MM.1S (cell line): ENCODE results near the gene CP.

Experiments used
- DNase-seq: peaks from one replicate; pipeline ENCODE4 v3.0.0-alpha.2; 2015
- H2AFZ ChIP-seq: fragments of 300-600 bp; sonication (generic); 2 replicates; pipeline ENCODE4 v1.6.0; 2016; ENCODE audit warnings: antibody characterized with exemption, low read length
- H3F3A ChIP-seq: fragments of 300-600 bp; sonication (generic); 2 replicates; pipeline ENCODE4 v1.6.1; 2016; ENCODE audit warnings: mild to moderate bottlenecking, antibody characterized with exemption, low read length, moderate library complexity, mixed read lengths; ENCODE audit not compliant: insufficient read depth
- H3K27ac ChIP-seq: fragments of 300-600 bp; sonication (generic); 2 replicates; pipeline ENCODE4 v1.5.1; 2016; ENCODE audit warnings: mild to moderate bottlenecking, low read length
- H3K27me3 ChIP-seq: fragments of 300-600 bp; sonication (generic); replicated peaks from 2 replicates; pipeline ENCODE4 v1.6.0; 2016; ENCODE audit warnings: low read length; ENCODE audit not compliant: insufficient read depth
- H3K36me3 ChIP-seq: fragments of 300-600 bp; sonication (generic); replicated peaks from 2 replicates; pipeline ENCODE4 v1.6.1; 2016; ENCODE audit warnings: mild to moderate bottlenecking, low read length, mixed read lengths; ENCODE audit not compliant: insufficient read depth
- H3K4me1 ChIP-seq: fragments of 300-600 bp; sonication (generic); 2 replicates; pipeline ENCODE4 v1.6.1; 2016; ENCODE audit warnings: low read length, mixed read lengths
- H3K4me2 ChIP-seq: fragments of 300-600 bp; sonication (generic); 2 replicates; pipeline ENCODE4 v1.6.0; 2016; ENCODE audit warnings: low read depth, low read length
- H3K4me3 ChIP-seq: fragments of 300-600 bp; sonication (generic); 2 replicates; pipeline ENCODE4 v1.5.1; 2016; ENCODE audit warnings: low read length, mixed read lengths
- H3K79me2 ChIP-seq: fragments of 300-600 bp; sonication (generic); 2 replicates; pipeline ENCODE4 v1.6.1; 2016; ENCODE audit warnings: mixed run types, low read length, mixed read lengths
- H3K9ac ChIP-seq: fragments of 300-600 bp; sonication (generic); 2 replicates; pipeline ENCODE4 v1.6.1; 2016; ENCODE audit warnings: low read length, mixed read lengths
- H3K9me2 ChIP-seq: fragments of 300-600 bp; sonication (generic); replicated peaks from 2 replicates; pipeline ENCODE4 v1.6.1; 2016; ENCODE audit warnings: mild to moderate bottlenecking, low read length, mixed read lengths; ENCODE audit not compliant: insufficient read depth
- H3K9me3 ChIP-seq: fragments of 300-600 bp; sonication (generic); replicated peaks from 2 replicates; pipeline ENCODE4 v1.6.1; 2016; ENCODE audit warnings: mild to moderate bottlenecking, low read length, mixed read lengths; ENCODE audit not compliant: insufficient read depth
- H4K20me1 ChIP-seq: fragments of 300-600 bp; sonication (generic); 2 replicates; pipeline ENCODE4 v1.6.1; 2016; ENCODE audit warnings: mild to moderate bottlenecking, low read length, moderate library complexity, mixed read lengths; ENCODE audit not compliant: insufficient read depth
- EZH2 ChIP-seq: fragments of 300-600 bp; sonication (generic); optimal IDR thresholded peaks from 2 replicates; pipeline ENCODE3; 2017; ENCODE audit warnings: low read depth, mild to moderate bottlenecking, antibody characterized with exemption, low read length, mixed read lengths
- EZH2phosphoT487 ChIP-seq: fragments of 300-600 bp; sonication (generic); IDR thresholded peaks from 2 replicates; pipeline ENCODE4 v1.6.1; 2018; ENCODE audit warnings: antibody characterized with exemption, low read length
- TF ChIP-seq, protein P1 (sequence below): fragments of 300-600 bp; sonication (generic); IDR thresholded peaks from 2 replicates; pipeline ENCODE4 v1.5.1; 2016; ENCODE audit warnings: antibody characterized with exemption, low read length, mixed read lengths

CP gene

DNA sequence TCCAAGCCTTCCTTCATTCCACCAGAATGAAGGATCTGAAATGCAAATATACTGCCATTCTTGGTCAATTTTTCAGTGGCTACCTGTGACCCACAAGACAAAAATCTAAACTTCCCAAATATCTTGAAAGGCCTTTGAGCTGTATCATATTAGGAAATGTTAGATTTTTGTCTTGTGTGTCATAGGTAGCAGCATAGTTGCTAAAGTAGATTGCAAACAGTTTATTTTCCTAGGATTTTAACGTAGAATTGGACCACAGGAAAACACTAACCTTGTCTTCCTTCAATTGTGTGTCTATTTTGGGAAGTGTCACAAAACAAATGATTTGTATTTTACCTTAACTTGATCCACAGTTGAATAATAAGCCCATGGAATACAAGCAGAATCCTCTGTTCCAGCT lies 42.4 kb downstream of the CP start:
- Histone ChIP-seq H4K20me1 (no peaks in the 10 kb centered on the region), H3K4me1 (peaks cover 14% of the 10 kb centered on the region), H3K9me3 (no peaks in the 10 kb centered on the region), H2AFZ (no peak overlapping the region), H3K27ac (no peak overlapping the region), H3K4me3 (no peak overlapping the region), H3K9ac (no peak overlapping the region), H3K27me3 (no peaks in the 10 kb centered on the region), H3K9me2 (no peaks in the 10 kb centered on the region), H3K4me2 (no peak overlapping the region), H3K36me3 (no peaks in the 10 kb centered on the region), H3K79me2 (no peaks in the 10 kb centered on the region), H3F3A (0 out of 2 replicates have a peak, but pooled peaks cover 3% of the 10 kb centered on the region)
- DNase-seq: no peak
- TF ChIP-seq EZH2phosphoT487: no peak

DNA sequence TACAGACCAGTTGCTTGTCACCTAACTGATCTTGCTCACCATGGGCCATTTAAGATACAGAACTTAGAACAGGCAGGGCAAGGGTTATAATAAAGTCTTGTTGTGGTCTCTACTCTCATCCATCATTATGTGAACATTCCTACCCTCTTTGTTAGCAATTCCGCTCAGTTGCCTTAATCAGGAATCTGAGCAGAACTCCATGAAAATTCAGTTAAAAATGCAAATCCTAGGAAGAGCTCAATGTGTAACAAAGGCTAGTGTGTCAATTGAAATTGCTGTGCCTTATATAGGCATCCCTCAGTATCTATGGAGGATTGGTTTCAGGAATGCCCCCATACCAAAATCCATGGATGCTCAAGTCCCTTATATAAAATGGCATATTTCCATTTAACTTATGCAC lies 44.5 kb downstream of the CP start:
- no peak for DNase-seq
- Histone ChIP-seq H3K4me3 (no peak overlapping the region), H2AFZ (no peak overlapping the region), H3K4me1 (peaks cover 19% of the 10 kb centered on the region), H3K27ac (no peak overlapping the region), H3K36me3 (0 out of 2 replicates have a peak, but pooled peaks cover 5% of the 10 kb centered on the region), H3F3A (0 out of 2 replicates have a peak, but pooled peaks cover 3% of the 10 kb centered on the region), H3K4me2 (no peak overlapping the region), H3K79me2 (no peaks in the 10 kb centered on the region), H3K9ac (no peak overlapping the region), H3K9me3 (no peaks in the 10 kb centered on the region), H4K20me1 (no peaks in the 10 kb centered on the region), H3K9me2 (no peaks in the 10 kb centered on the region), H3K27me3 (no peaks in the 10 kb centered on the region)
- TF ChIP-seq, protein P1, sequence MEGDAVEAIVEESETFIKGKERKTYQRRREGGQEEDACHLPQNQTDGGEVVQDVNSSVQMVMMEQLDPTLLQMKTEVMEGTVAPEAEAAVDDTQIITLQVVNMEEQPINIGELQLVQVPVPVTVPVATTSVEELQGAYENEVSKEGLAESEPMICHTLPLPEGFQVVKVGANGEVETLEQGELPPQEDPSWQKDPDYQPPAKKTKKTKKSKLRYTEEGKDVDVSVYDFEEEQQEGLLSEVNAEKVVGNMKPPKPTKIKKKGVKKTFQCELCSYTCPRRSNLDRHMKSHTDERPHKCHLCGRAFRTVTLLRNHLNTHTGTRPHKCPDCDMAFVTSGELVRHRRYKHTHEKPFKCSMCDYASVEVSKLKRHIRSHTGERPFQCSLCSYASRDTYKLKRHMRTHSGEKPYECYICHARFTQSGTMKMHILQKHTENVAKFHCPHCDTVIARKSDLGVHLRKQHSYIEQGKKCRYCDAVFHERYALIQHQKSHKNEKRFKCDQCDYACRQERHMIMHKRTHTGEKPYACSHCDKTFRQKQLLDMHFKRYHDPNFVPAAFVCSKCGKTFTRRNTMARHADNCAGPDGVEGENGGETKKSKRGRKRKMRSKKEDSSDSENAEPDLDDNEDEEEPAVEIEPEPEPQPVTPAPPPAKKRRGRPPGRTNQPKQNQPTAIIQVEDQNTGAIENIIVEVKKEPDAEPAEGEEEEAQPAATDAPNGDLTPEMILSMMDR: no peak
- TF ChIP-seq EZH2phosphoT487: no peak
- TF ChIP-seq EZH2: no peak

DNA sequence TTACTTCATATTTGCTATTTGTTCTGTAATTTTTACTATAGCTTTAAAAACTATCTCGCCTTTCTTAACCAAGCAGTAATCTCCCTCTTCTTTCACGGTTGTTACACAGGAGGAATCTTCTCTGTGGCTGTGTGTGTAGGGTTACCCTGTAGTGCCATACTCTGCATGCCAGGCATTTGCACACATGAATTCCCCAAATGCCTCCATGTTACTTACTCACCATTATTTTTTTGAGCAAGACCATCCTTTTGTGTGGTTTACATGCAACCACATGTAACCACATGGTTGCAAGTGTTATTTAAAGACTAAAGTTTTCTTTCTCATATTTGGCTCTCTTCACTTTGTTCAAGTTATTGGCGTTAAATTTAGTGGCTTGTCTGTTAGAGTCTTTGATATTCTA lies 46.7 kb downstream of the CP start:
- no peaks in the 10 kb centered on the region for H4K20me1 ChIP-seq
- H3K9ac ChIP-seq: no peak overlapping the region
- DNase-seq: peak; percentile 52
- 0 out of 2 replicates have a peak, but pooled peaks cover 5% of the 10 kb centered on the region for H3K36me3 ChIP-seq
- H3K9me2 ChIP-seq: no peaks in the 10 kb centered on the region
- H3K79me2 ChIP-seq: no peaks in the 10 kb centered on the region
- H3K9me3 ChIP-seq: no peaks in the 10 kb centered on the region
- no peak overlapping the region for H2AFZ ChIP-seq
- no peak overlapping the region for H3K4me3 ChIP-seq
- no peak overlapping the region for H3K27ac ChIP-seq
- H3K4me1 ChIP-seq: peaks cover 19% of the 10 kb centered on the region
- no peaks in the 10 kb centered on the region for H3K27me3 ChIP-seq
- 0 out of 2 replicates have a peak, but pooled peaks cover 3% of the 10 kb centered on the region for H3F3A ChIP-seq
- peak overlapping the region; percentile 47; the same call in 1 of the 2 replicates for H3K4me2 ChIP-seq
- no peak for TF ChIP-seq EZH2phosphoT487
- TF ChIP-seq, protein P1: no peak
- no peak for TF ChIP-seq EZH2

DNA sequence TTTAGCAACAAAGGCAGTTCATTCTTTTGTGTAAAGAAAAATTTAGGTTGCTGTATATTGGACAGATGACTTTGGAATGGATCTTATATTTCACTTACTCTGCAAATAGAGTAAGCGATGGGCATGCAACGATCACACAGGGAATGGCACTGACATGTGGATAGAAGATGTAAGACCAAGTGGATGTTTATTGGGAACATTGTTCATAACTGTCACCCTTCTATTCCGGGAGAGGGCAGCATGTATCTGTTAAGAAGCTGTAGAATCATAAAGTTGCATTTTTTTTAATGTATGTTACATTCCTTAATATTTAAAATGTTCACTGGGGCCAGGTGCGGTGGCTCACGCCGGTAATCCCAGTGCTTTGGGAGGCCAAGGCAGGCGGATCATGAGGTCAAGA lies 51.0 kb downstream of the CP start:
- Histone ChIP-seq H3K79me2 (peaks cover 4% of the 10 kb centered on the region; the same call in 1 of the 2 replicates), H3K4me2 (no peak overlapping the region), H3K4me3 (no peak overlapping the region), H3K36me3 (0 out of 2 replicates have a peak, but pooled peaks cover 5% of the 10 kb centered on the region), H4K20me1 (no peaks in the 10 kb centered on the region), H3K27ac (no peak overlapping the region), H3K4me1 (peaks cover 42% of the 10 kb centered on the region), H3K27me3 (no peaks in the 10 kb centered on the region), H3F3A (peaks cover 14% of the 10 kb centered on the region; the same call in 1 of the 2 replicates), H3K9me3 (no peaks in the 10 kb centered on the region), H3K9ac (no peak overlapping the region), H3K9me2 (no peaks in the 10 kb centered on the region), H2AFZ (no peak overlapping the region)
- no peak for DNase-seq
- TF ChIP-seq EZH2phosphoT487 (no peak), EZH2 (no peak)
- TF ChIP-seq, protein P1: no peak
